ENCODE results near the gene LMO1. TPM values are rescaled to one million over a fixed set of nuclear protein-coding genes. Genes with fewer than 3 reads are reported as not detected.

Gene LMO1
- total RNA-seq, 1 experiment from 2014 or later, result not detected

GRCh38 chr11:8290081-8290810 lies 26.6 kb upstream of the LMO1 start:
- DNase-seq (ENCODE audit: low read depth), result no peak
- in situ Hi-C loops (cut with HindIII; ENCODE audit: low pct_unique_long_range_greater_than_20kb, low sequenced_read_pairs), result no loop called here

DNA sequence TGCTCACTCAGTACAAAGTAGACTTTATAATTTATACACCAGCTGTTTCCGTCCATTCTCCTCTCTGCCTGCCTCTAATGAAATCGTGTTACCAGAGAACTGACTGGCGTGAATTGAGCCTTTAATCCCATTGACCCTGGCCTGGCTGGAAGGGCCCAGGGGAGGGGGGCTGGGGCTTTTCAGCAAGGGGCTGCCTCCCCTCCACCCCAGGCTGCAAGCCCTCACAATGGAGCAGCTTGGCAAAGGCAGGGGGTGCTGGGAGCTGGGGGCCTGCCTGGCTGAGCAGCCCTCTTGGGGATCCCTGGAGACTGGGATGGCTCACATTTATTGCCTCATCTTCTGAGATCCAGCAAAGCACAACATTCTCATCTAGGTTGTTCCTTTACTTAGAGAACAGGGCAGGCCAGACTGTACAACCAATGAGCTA lies 25.8 kb upstream of the LMO1 start:
- in situ Hi-C loops (cut with HindIII; ENCODE audit: low pct_unique_long_range_greater_than_20kb, low sequenced_read_pairs), result no loop called here
- DNase-seq (ENCODE audit: low read depth), result no peak

GRCh38 chr11:8288824-8289491 lies 25.3 kb upstream of the LMO1 start:
- no peak for DNase-seq (ENCODE audit: low read depth)
- in situ Hi-C loops (cut with HindIII; ENCODE audit: low pct_unique_long_range_greater_than_20kb, low sequenced_read_pairs), result no loop called here

- in situ Hi-C loops (cut with HindIII; ENCODE audit: low pct_unique_long_range_greater_than_20kb, low sequenced_read_pairs), result no loop called here
- no peak for DNase-seq (ENCODE audit: low read depth)
Observed at GRCh38 chr11:8288166-8288772, 24.6 kb upstream of the LMO1 start.

- no peak for DNase-seq (ENCODE audit: low read depth)
- in situ Hi-C loops (cut with HindIII; ENCODE audit: low pct_unique_long_range_greater_than_20kb, low sequenced_read_pairs), result no loop called here
Observed at GRCh38 chr11:8287703-8288102, 24.0 kb upstream of the LMO1 start.

GRCh38 chr11:8287297-8287696 lies 23.6 kb upstream of the LMO1 start:
- no peak for DNase-seq (ENCODE audit: low read depth)
- in situ Hi-C loops (cut with HindIII; ENCODE audit: low pct_unique_long_range_greater_than_20kb, low sequenced_read_pairs), result no loop called here

DNA sequence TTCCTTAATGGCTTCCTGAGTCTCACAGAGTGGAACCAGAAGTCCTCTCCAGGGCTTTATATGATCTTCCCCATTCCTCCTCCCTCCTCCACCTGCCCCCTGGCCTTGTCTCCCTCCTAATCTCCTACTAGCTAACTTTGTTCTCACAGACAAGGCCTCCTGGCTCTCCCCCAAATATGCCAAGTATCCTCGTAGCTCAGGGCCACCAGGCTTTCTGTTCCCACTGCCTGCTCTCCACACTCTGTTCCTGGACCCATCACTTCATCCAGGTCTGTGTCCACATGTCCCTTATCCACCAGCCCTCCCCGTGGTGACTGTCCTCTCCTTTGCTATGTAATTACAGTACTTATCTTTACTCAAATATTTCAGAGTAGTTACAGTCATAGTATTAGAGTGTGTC lies 23.2 kb upstream of the LMO1 start:
- in situ Hi-C loops (cut with HindIII; ENCODE audit: low pct_unique_long_range_greater_than_20kb, low sequenced_read_pairs), result no loop called here
- no peak for DNase-seq (ENCODE audit: low read depth)

GRCh38 chr11:8285796-8286195 lies 22.1 kb upstream of the LMO1 start:
- no peak for DNase-seq (ENCODE audit: low read depth)
- in situ Hi-C loops (cut with HindIII; ENCODE audit: low pct_unique_long_range_greater_than_20kb, low sequenced_read_pairs), result no loop called here

- no peak for DNase-seq (ENCODE audit: low read depth)
- in situ Hi-C loops (cut with HindIII; ENCODE audit: low pct_unique_long_range_greater_than_20kb, low sequenced_read_pairs), result no loop called here
Observed at GRCh38 chr11:8285228-8285627, 21.6 kb upstream of the LMO1 start.

GRCh38 chr11:8283465-8284230 lies 20.0 kb upstream of the LMO1 start:
- DNase-seq (ENCODE audit: low read depth), result no peak
- in situ Hi-C loops (cut with HindIII; ENCODE audit: low pct_unique_long_range_greater_than_20kb, low sequenced_read_pairs), result no loop called here

GRCh38 chr11:8283100-8283464 lies 19.4 kb upstream of the LMO1 start:
- in situ Hi-C loops (cut with HindIII; ENCODE audit: low pct_unique_long_range_greater_than_20kb, low sequenced_read_pairs), result no loop called here
- no peak for DNase-seq (ENCODE audit: low read depth)

DNA sequence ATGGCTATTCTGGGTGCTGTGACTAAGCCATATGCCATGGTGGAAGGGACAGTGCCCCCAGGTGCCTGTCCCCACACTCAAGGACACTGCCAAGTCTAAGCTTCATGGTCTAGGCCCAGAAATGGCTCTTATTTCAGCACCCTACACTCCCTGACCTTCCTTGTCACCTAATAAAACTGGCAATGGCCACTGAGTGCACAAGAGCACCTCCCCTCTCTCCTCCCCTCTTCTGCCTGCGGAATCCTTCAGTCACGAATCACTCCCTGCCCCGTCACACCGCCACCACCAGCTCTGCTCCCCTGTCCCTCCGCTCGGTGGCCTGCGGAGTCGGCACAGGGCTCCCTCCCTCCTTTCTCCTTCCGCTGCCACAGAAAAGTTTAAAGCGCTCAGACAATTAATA lies 19.0 kb upstream of the LMO1 start:
- in situ Hi-C loops (cut with HindIII; ENCODE audit: low pct_unique_long_range_greater_than_20kb, low sequenced_read_pairs), result no loop called here

DNA sequence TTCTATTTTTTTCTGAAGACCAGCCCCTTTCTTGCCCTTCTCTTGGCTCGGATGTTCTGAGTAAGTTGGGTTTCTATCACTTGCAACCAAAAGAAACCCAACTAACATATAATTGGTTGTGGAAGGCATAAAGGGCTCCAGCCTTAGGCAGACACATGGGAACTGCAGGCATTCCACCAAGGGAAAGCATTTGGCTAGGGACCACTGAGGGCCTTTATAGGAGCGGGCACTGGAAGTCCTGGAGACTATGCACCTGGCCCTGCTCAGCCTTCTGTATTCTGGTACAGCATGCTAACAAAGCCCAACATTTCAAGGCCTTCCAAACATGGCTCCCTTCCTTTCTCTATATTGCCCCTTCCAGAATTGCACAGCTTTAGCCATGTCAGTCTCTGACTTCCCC lies 17.6 kb upstream of the LMO1 start:
- no peak for DNase-seq (ENCODE audit: low read depth)
- in situ Hi-C loops (cut with HindIII; ENCODE audit: low pct_unique_long_range_greater_than_20kb, low sequenced_read_pairs), result no loop called here

More for the DNA sequence above, 19.0 kb upstream of the LMO1 start:
- no peak for DNase-seq (ENCODE audit: low read depth)

GRCh38 chr11:8277691-8278090 lies 14.0 kb upstream of the LMO1 start:
- in situ Hi-C loops (cut with HindIII; ENCODE audit: low pct_unique_long_range_greater_than_20kb, low sequenced_read_pairs), result no loop called here
- no peak for DNase-seq (ENCODE audit: low read depth)

- in situ Hi-C loops (cut with HindIII; ENCODE audit: low pct_unique_long_range_greater_than_20kb, low sequenced_read_pairs), result no loop called here
Observed at GRCh38 chr11:8276528-8276927, 12.8 kb upstream of the LMO1 start.

DNA sequence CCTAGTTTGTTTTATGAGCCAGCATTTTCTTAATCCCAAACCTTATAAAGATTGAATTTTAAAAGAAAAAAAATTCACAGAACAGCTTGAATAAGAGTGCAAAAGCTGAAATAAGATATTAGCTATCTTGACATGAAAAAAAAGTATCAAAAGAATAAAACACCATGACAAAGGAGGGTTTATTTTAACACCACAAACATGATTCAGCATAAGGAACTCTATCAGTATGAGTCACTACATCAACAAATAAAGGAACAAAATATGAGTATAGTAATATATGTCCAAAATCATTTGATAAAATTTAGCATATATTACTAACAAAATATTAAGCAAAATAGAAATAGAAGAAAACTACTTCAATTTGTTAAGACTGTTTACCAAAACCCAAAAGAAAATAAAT lies 9.6 kb upstream of the LMO1 start:
- no peak for DNase-seq (ENCODE audit: low read depth)
- in situ Hi-C loops (cut with HindIII; ENCODE audit: low pct_unique_long_range_greater_than_20kb, low sequenced_read_pairs), result no loop called here

More at GRCh38 chr11:8276528-8276927, 12.8 kb upstream of the LMO1 start:
- no peak for DNase-seq (ENCODE audit: low read depth)

DNA sequence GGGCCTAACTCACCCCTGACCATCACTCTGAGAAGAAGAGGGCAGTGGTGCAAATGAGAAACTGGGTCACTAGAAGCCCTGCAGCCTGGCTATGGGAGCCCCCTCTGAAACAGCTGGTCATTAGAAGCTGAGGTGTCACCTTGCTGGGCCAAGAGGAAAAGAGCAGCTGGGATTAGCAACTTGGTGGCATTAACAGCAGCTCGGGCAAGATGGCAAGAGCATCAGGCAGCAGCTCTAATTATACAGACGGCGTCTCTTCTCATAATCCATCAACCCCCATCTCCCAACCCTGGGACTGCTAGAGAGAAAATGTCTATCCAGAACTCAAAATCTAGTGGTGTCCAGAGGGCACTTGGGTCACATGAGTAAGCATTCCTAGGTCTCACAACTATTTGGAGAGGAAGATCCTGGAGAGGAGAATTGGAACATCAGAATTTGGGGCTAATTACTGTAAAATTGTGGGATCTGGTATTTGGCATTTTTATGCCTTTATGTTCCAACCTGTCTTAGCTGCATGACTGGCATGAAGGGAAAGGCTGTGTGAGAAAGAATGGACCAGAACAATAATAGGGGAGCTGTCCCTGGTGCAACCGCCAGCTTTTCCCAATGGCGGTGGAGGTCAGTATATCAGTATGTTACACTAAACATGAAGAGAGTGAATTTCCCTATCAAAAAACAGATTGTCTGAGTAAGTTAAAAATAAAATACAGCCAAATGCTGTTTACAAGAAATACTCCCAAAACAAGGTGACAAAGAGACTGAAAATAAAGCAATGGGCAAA lies 7.6 kb upstream of the LMO1 start:
- in situ Hi-C loops (cut with HindIII; ENCODE audit: low pct_unique_long_range_greater_than_20kb, low sequenced_read_pairs), result no loop called here
- no peak for DNase-seq (ENCODE audit: low read depth)

DNA sequence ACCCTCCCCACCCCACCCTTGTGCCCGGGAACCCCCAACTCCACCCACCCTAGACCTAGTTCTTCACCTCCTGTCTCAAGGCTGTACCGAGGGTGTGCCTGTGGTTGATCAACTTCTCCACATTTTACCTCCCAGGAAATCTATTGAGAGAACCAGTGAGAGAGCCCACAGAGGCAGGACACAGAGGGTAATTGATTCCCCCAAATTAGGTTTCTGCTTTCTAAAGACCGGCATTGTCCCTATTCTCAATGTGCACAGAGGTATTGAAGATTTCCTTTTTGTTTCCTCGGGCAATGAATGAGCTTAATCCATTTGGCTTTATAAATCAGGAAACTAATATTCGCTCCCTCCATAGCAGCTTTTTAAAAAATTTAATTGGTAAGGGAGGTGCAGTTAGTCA lies 6.0 kb upstream of the LMO1 start:
- DNase-seq (ENCODE audit: low read depth), result no peak
- in situ Hi-C loops (cut with HindIII; ENCODE audit: low pct_unique_long_range_greater_than_20kb, low sequenced_read_pairs), result no loop called here

All from Caki2 (cell line).